Neuronal stem cell (in vitro differentiated cells): ENCODE measurements around the gene SCRG1.

Experiments used
- DNase-seq: peaks from one replicate; pipeline ENCODE4 v3.0.0-alpha.2; 2013; ENCODE audit warnings: low spot score
- H2AFZ ChIP-seq: one replicate; pipeline ENCODE4 v1.6.1; 2013; ENCODE audit warnings: mild to moderate bottlenecking, low read length, inconsistent platforms
- H2AK5ac ChIP-seq: 2 replicates; pipeline ENCODE4 v1.6.1; 2013; ENCODE audit warnings: low read depth, mild to moderate bottlenecking, inconsistent platforms, low read length, moderate library complexity, mixed read lengths
- H2BK120ac ChIP-seq: 2 replicates; pipeline ENCODE4 v1.6.1; 2013; ENCODE audit warnings: low read depth, mild to moderate bottlenecking, inconsistent platforms, low read length, moderate library complexity, mixed read lengths
- H2BK12ac ChIP-seq: one replicate; pipeline ENCODE4 v1.6.1; 2013; ENCODE audit warnings: low read length, inconsistent platforms
- H2BK15ac ChIP-seq: 2 replicates; pipeline ENCODE4 v1.6.1; 2013; ENCODE audit warnings: mild to moderate bottlenecking, low read length, inconsistent platforms, mixed read lengths
- H2BK5ac ChIP-seq: one replicate; pipeline ENCODE4 v1.6.1; 2013; ENCODE audit warnings: inconsistent platforms, mild to moderate bottlenecking, low read length, moderate library complexity
- H3K14ac ChIP-seq: one replicate; pipeline ENCODE4 v1.6.1; 2013; ENCODE audit warnings: low read length, inconsistent platforms
- H3K18ac ChIP-seq: 2 replicates; pipeline ENCODE4 v1.6.1; 2013; ENCODE audit warnings: low read length, inconsistent platforms
- H3K23ac ChIP-seq: 2 replicates; pipeline ENCODE4 v1.6.1; 2013; ENCODE audit warnings: low read depth, mild to moderate bottlenecking, mixed read lengths, low read length, inconsistent platforms; ENCODE audit not compliant: poor library complexity
- H3K27ac ChIP-seq: replicated peaks from 3 replicates; pipeline ENCODE4 v1.5.1; 2013; ENCODE audit warnings: low read length, inconsistent platforms
- H3K27me3 ChIP-seq, 3 experiments: 2 replicates each; pipeline ENCODE4 v1.6.1; 2013; ENCODE audit warnings: low read length in 3 of 3, mild to moderate bottlenecking in 2 of 3, inconsistent platforms in 1 of 3, low read depth in 1 of 3, mixed read lengths in 1 of 3, moderate library complexity in 1 of 3; ENCODE audit not compliant: control insufficient read depth in 3 of 3, insufficient read depth in 3 of 3
- H3K36me3 ChIP-seq, 2 donors: replicated peaks in 1 of 2; 2 replicates each; pipeline ENCODE4 v1.6.1; 2013; ENCODE audit warnings: low read length in 2 of 2; ENCODE audit not compliant: control insufficient read depth in 2 of 2, insufficient read depth in 2 of 2
- H3K4ac ChIP-seq: 2 replicates; pipeline ENCODE4 v1.6.1; 2013; ENCODE audit warnings: inconsistent platforms, mild to moderate bottlenecking, low read length, moderate library complexity
- H3K4me1 ChIP-seq, 2 donors: 1 replicate in 1 of 2; 2 replicates in 1 of 2; pipeline ENCODE4 v1.6.1; 2013; ENCODE audit warnings: low read length in 2 of 2, low read depth in 1 of 2; ENCODE audit not compliant: control insufficient read depth in 2 of 2, insufficient read depth in 1 of 2
- H3K4me2 ChIP-seq: one replicate; pipeline ENCODE4 v1.6.1; 2013; ENCODE audit warnings: mild to moderate bottlenecking, low read length, inconsistent platforms; ENCODE audit not compliant: insufficient read depth, poor library complexity, severe bottlenecking
- H3K4me3 ChIP-seq, 2 donors: 2 replicates each; pipeline ENCODE4 v1.5.1; 2013; ENCODE audit warnings: low read length in 2 of 2, mild to moderate bottlenecking in 2 of 2, inconsistent platforms in 1 of 2, moderate library complexity in 1 of 2
- H3K79me1 ChIP-seq: one replicate; pipeline ENCODE4 v1.6.1; 2013; ENCODE audit warnings: low read depth, mild to moderate bottlenecking, inconsistent platforms, low read length, moderate library complexity
- H3K9ac ChIP-seq: one replicate; pipeline ENCODE4 v1.6.1; 2013; ENCODE audit warnings: mild to moderate bottlenecking, low read depth, low read length, inconsistent platforms; ENCODE audit not compliant: poor library complexity
- H3K9me3 ChIP-seq, 2 donors: replicated peaks in 1 of 2; 2 replicates each; pipeline versions ENCODE3 to v1.6.1; 2013; ENCODE audit warnings: low read length in 2 of 2, mild to moderate bottlenecking in 2 of 2, inconsistent platforms in 1 of 2, low read depth in 1 of 2, mixed read lengths in 1 of 2, moderate library complexity in 1 of 2; ENCODE audit not compliant: control insufficient read depth in 2 of 2, insufficient read depth in 1 of 2
- H4K8ac ChIP-seq: one replicate; pipeline ENCODE4 v1.6.1; 2013; ENCODE audit warnings: low read depth, mild to moderate bottlenecking, inconsistent platforms, low read length, moderate library complexity
- H4K91ac ChIP-seq: one replicate; pipeline ENCODE4 v1.6.1; 2013; ENCODE audit warnings: low read length, low read depth, mild to moderate bottlenecking, inconsistent platforms; ENCODE audit not compliant: poor library complexity
- WGBS, 2 donors: extraction: QIAGEN DNeasy Blood & Tissue Kit; methylation state at CpG; one replicate each; pipeline ENCODE4 v1.1.7; 2013; ENCODE audit warnings: missing lambda C conversion rate in 2 of 2, mixed read lengths in 1 of 2; ENCODE audit not compliant: insufficient read length in 2 of 2, insufficient replicate concordance in 1 of 2; ENCODE audit errors: extremely low coverage in 2 of 2; 5-methylcytosine and 5-hydroxymethylcytosine counted together

The SCRG1 gene

DNA sequence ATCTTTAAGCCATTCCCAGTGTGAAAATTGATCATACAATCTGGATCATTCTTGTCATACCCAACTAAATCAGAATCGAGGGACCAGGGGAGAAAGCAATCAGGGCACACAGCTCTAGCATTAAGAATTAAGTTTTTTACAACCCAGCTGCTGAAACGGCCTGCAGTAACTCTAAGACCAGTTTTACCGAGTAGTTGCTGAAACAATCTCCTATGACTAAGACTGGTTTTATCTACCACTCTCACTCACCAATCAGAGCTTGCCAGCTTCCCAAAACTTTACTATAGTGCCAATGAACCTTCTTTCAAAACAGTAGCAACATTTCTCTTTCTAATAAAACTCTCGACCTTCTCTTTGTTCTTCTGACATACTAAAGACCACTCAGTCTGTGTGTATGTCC, 31.0 kb downstream of the SCRG1 start:
- Histone ChIP-seq H4K8ac (no peak overlapping the region), H4K91ac (no peak overlapping the region)

DNA sequence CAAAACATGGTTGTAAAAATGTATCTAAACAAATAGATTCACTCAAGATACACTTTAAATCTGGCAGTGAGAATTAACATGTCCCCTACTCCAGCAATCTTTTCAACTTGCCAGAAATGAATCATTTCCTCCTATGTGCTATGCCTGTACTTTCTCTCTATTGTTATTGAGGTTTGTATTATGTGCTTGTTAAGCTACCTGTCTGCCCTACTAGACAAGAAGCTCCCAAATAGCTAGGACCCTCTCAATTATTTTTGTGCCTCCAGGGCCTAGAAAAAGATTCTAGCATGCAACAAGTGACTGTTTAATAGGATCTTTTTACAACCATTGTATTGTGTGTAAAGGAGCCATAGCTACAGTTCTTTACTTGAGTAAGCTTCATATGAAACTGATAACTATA, 31.6 kb downstream of the SCRG1 start:
- H3K36me3 ChIP-seq, result no peaks in the 10 kb centered on the region
- H2BK15ac ChIP-seq, result no peak overlapping the region
- peaks cover 3% of the 10 kb centered on the region for H3K79me1 ChIP-seq
- H3K27ac ChIP-seq, result no peak overlapping the region
- no peak overlapping the region for H3K18ac ChIP-seq
- DNase-seq, result no peak
- no peak overlapping the region for H2BK5ac ChIP-seq
- H2AK5ac ChIP-seq, result no peak overlapping the region
- no peak overlapping the region for H2BK12ac ChIP-seq
- peaks cover 0 to 9% of the 10 kb centered on the region in 2 donors for H3K4me1 ChIP-seq
- H3K9me3 ChIP-seq, result peaks cover 0 to 3% of the 10 kb centered on the region in 2 donors
- H3K23ac ChIP-seq, result no peak overlapping the region
- no peak overlapping the region for H4K91ac ChIP-seq
- H3K9ac ChIP-seq, result no peak overlapping the region
- H3K27me3 ChIP-seq, result no peaks in the 10 kb centered on the region
- H2AFZ ChIP-seq, result peak overlapping the region; percentile 62
- H4K8ac ChIP-seq, result no peak overlapping the region
- H3K4me3 ChIP-seq, result no peak overlapping the region
- H3K4me2 ChIP-seq, result no peak overlapping the region
- H3K4ac ChIP-seq, result no peak overlapping the region
- no peak overlapping the region for H2BK120ac ChIP-seq
- H3K14ac ChIP-seq, result no peak overlapping the region

More for the DNA sequence above, 31.0 kb downstream of the SCRG1 start:
- Histone ChIP-seq H2BK120ac (no peak overlapping the region), H3K4me2 (no peak overlapping the region), H2BK5ac (no peak overlapping the region), H3K18ac (no peak overlapping the region), H2BK12ac (no peak overlapping the region), H3K4me3 (no peak overlapping the region), H2BK15ac (no peak overlapping the region), H3K27me3 (no peaks in the 10 kb centered on the region), H3K23ac (no peak overlapping the region), H3K9me3 (peaks cover 0 to 3% of the 10 kb centered on the region in 2 donors), H3K27ac (no peak overlapping the region), H3K4me1 (peaks cover 0 to 9% of the 10 kb centered on the region in 2 donors), H2AK5ac (no peak overlapping the region), H3K36me3 (peaks cover 0 to under 1% of the 10 kb centered on the region in 2 donors), H3K14ac (no peak overlapping the region), H3K4ac (no peak overlapping the region), H3K9ac (no peak overlapping the region), H3K79me1 (peaks cover 3% of the 10 kb centered on the region), H2AFZ (peak overlapping the region; percentile 15)
- DNase-seq, result no peak
- 100% methylated on average over 1 of the region's 4 CpGs; no CpG with 5 or more reads in 1 of the 2 donors for WGBS, 2 donors

DNA sequence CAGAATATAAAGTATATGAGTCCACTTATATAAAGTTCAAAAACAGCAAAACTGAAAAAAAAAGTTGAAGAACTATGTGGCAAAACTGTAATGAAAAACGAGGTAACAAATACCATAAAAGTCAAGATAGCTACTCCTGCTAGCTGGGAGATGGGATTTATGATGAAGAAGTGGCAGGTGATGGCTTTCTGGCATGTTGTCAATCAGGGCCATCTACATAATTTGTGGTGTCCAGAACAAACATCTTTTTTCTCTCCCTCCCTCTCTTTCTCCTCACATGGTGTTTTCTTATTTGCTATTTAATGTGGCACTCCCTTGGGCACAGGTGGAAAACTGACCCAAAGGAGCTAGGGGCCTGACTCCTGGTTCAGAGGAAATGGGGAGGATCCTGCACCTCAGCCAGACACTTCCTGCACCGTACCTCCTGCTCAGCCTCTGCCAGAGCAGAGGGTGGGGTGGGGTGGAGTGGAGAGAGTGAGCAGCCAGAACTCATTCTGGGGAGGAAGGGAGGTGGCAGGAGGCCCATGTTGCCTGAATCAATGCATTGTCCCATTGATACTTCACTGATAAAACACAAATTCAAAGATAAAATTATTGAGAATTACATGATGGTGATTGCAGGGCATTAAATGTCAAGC, 33.4 kb downstream of the SCRG1 start:
- H2BK5ac ChIP-seq, result no peak overlapping the region

DNA sequence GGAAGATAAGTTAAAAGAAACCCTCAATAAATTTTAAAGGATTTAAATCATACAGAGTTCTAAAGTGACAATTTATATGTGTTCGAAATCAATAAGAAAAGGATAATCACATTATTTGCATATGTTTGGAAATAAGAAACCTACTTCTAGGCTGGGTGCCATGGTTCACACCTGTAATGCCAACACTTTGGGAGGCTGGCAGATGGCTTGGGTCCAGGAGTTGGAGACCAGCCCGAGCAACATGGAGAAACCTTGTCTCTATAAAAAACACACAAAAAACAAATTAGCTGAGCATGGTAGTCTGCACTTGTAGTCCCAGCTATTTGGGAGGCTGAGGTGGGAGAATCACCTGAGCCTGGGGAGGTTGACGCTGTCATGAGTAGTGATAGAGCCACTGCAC, 36.2 kb downstream of the SCRG1 start:
- H3K9me3 ChIP-seq, result peaks cover 0 to 3% of the 10 kb centered on the region in 2 donors
- peaks cover 0 to 6% of the 10 kb centered on the region in 2 donors for H3K4me1 ChIP-seq
- no peak overlapping the region for H2BK12ac ChIP-seq
- H2AK5ac ChIP-seq, result no peak overlapping the region
- DNase-seq, result no peak
- H2AFZ ChIP-seq, result no peak overlapping the region
- H3K4me2 ChIP-seq, result no peak overlapping the region
- WGBS, 2 donors, result no CpG with 5 or more reads among the region's 3 CpGs
- H3K27ac ChIP-seq, result no peak overlapping the region
- H3K36me3 ChIP-seq, result no peaks in the 10 kb centered on the region
- H3K4ac ChIP-seq, result no peak overlapping the region
- H4K8ac ChIP-seq, result no peak overlapping the region
- H3K14ac ChIP-seq, result no peak overlapping the region
- no peak overlapping the region for H2BK15ac ChIP-seq
- H3K9ac ChIP-seq, result no peak overlapping the region
- H2BK5ac ChIP-seq, result no peak overlapping the region
- no peaks in the 10 kb centered on the region for H3K27me3 ChIP-seq
- H4K91ac ChIP-seq, result no peak overlapping the region
- no peak overlapping the region for H3K4me3 ChIP-seq
- no peaks in the 10 kb centered on the region for H3K79me1 ChIP-seq
- H3K18ac ChIP-seq, result no peak overlapping the region
- H2BK120ac ChIP-seq, result no peak overlapping the region
- H3K23ac ChIP-seq, result no peak overlapping the region

More for the DNA sequence above, 33.4 kb downstream of the SCRG1 start:
- Histone ChIP-seq H2BK12ac (no peak overlapping the region), H3K27ac (no peak overlapping the region), H2AK5ac (no peak overlapping the region), H3K23ac (no peak overlapping the region), H3K9ac (no peak overlapping the region), H3K4me2 (no peak overlapping the region), H3K18ac (no peak overlapping the region), H2BK120ac (no peak overlapping the region), H2AFZ (no peak overlapping the region), H3K79me1 (no peaks in the 10 kb centered on the region), H3K4me3 (no peak overlapping the region), H3K9me3 (peaks cover 0 to 3% of the 10 kb centered on the region in 2 donors), H2BK15ac (no peak overlapping the region), H4K8ac (no peak overlapping the region), H3K14ac (no peak overlapping the region), H3K4me1 (peaks cover 0 to 9% of the 10 kb centered on the region in 2 donors), H3K36me3 (no peaks in the 10 kb centered on the region), H3K4ac (no peak overlapping the region), H3K27me3 (no peaks in the 10 kb centered on the region), H4K91ac (no peak overlapping the region)
- no CpG with 5 or more reads among the region's 2 CpGs for WGBS, 2 donors
- DNase-seq, result no peak
